ENCODE measurements around the gene PAQR9.

PAQR9 gene

GRCh38 chr3:142934128-142934886 lies 29.2 kb downstream of the PAQR9 start:
- TF ChIP-seq PAX5 (IDR thresholded peaks at IDR 0.05; ENCODE audit: insufficient read depth, low read length, severe bottlenecking) (no peak), POU2F2 (IDR thresholded peaks at IDR 0.05; ENCODE audit: low read depth, low read length) (no peak), POLR2AphosphoS5 (IDR thresholded peaks at IDR 0.05; ENCODE audit: low read depth, low read length) (no peak), TAF1 (IDR thresholded peaks at IDR 0.05; ENCODE audit: low read depth, low read length) (no peak), SPI1 (IDR thresholded peaks at IDR 0.05; ENCODE audit: low read depth, low read length) (no peak), POLR2A (IDR thresholded peaks at IDR 0.05; ENCODE audit: low read depth, low read length) (no peak)
- FAIRE-seq = no peak
- no peak for DNase-seq (ENCODE audit: insufficient read length, low spot score)

GRCh38 chr3:142931222-142931621 lies 32.3 kb downstream of the PAQR9 start:
- DNase-seq (ENCODE audit: insufficient read length, low spot score) (peak; percentile 17), FAIRE-seq (no peak)
- TF ChIP-seq POLR2AphosphoS5 (IDR thresholded peaks at IDR 0.05; ENCODE audit: low read depth, low read length) (no peak), TAF1 (IDR thresholded peaks at IDR 0.05; ENCODE audit: low read depth, low read length) (no peak), POU2F2 (IDR thresholded peaks at IDR 0.05; ENCODE audit: low read depth, low read length) (no peak), POLR2A (IDR thresholded peaks at IDR 0.05; ENCODE audit: low read depth, low read length) (no peak)

- TF ChIP-seq PAX5 (IDR thresholded peaks at IDR 0.05; ENCODE audit: insufficient read depth, low read length, severe bottlenecking) = no peak
- TF ChIP-seq POLR2A (IDR thresholded peaks at IDR 0.05; ENCODE audit: low read depth, low read length) = no peak
- TF ChIP-seq SPI1 (IDR thresholded peaks at IDR 0.05; ENCODE audit: low read depth, low read length) = no peak
- TF ChIP-seq POLR2AphosphoS5 (IDR thresholded peaks at IDR 0.05; ENCODE audit: low read depth, low read length) = no peak
- TF ChIP-seq POU2F2 (IDR thresholded peaks at IDR 0.05; ENCODE audit: low read depth, low read length) = no peak
- no peak for TF ChIP-seq TAF1 (IDR thresholded peaks at IDR 0.05; ENCODE audit: low read depth, low read length)
- DNase-seq (ENCODE audit: insufficient read length, low spot score) = no peak
- no peak for FAIRE-seq
Measured at GRCh38 chr3:142930463-142930862, 33.0 kb downstream of the PAQR9 start.

GRCh38 chr3:142929890-142930289 lies 33.6 kb downstream of the PAQR9 start:
- FAIRE-seq (no peak), DNase-seq (ENCODE audit: insufficient read length, low spot score) (no peak)
- TF ChIP-seq SPI1 (IDR thresholded peaks at IDR 0.05; ENCODE audit: low read depth, low read length) (no peak), TAF1 (IDR thresholded peaks at IDR 0.05; ENCODE audit: low read depth, low read length) (no peak), POU2F2 (IDR thresholded peaks at IDR 0.05; ENCODE audit: low read depth, low read length) (no peak), PAX5 (IDR thresholded peaks at IDR 0.05; ENCODE audit: insufficient read depth, low read length, severe bottlenecking) (no peak)

GRCh38 chr3:142929109-142929508 lies 34.4 kb downstream of the PAQR9 start:
- DNase-seq (ENCODE audit: insufficient read length, low spot score) = no peak
- TF ChIP-seq POLR2A (IDR thresholded peaks at IDR 0.05; ENCODE audit: low read depth, low read length) (no peak), POU2F2 (IDR thresholded peaks at IDR 0.05; ENCODE audit: low read depth, low read length) (no peak), POLR2AphosphoS5 (IDR thresholded peaks at IDR 0.05; ENCODE audit: low read depth, low read length) (no peak), TAF1 (IDR thresholded peaks at IDR 0.05; ENCODE audit: low read depth, low read length) (no peak), PAX5 (IDR thresholded peaks at IDR 0.05; ENCODE audit: insufficient read depth, low read length, severe bottlenecking) (no peak), SPI1 (IDR thresholded peaks at IDR 0.05; ENCODE audit: low read depth, low read length) (no peak)
- FAIRE-seq = peak; percentile 89

GRCh38 chr3:142926368-142926944 lies 37.0 kb downstream of the PAQR9 start:
- TF ChIP-seq POLR2A (IDR thresholded peaks at IDR 0.05; ENCODE audit: low read depth, low read length) (no peak), SPI1 (IDR thresholded peaks at IDR 0.05; ENCODE audit: low read depth, low read length) (no peak), POLR2AphosphoS5 (IDR thresholded peaks at IDR 0.05; ENCODE audit: low read depth, low read length) (no peak)
- FAIRE-seq (no peak), DNase-seq (ENCODE audit: insufficient read length, low spot score) (no peak)

- DNase-seq (ENCODE audit: insufficient read length, low spot score) = no peak
- no peak for FAIRE-seq
- TF ChIP-seq POLR2A (IDR thresholded peaks at IDR 0.05; ENCODE audit: low read depth, low read length) = no peak
- TF ChIP-seq POU2F2 (IDR thresholded peaks at IDR 0.05; ENCODE audit: low read depth, low read length) = no peak
- TF ChIP-seq SPI1 (IDR thresholded peaks at IDR 0.05; ENCODE audit: low read depth, low read length) = no peak
- no peak for TF ChIP-seq TAF1 (IDR thresholded peaks at IDR 0.05; ENCODE audit: low read depth, low read length)
- no peak for TF ChIP-seq PAX5 (IDR thresholded peaks at IDR 0.05; ENCODE audit: insufficient read depth, low read length, severe bottlenecking)
- TF ChIP-seq POLR2AphosphoS5 (IDR thresholded peaks at IDR 0.05; ENCODE audit: low read depth, low read length) = no peak
Measured at GRCh38 chr3:142925140-142925539, 38.3 kb downstream of the PAQR9 start.

- TF ChIP-seq PAX5 (IDR thresholded peaks at IDR 0.05; ENCODE audit: insufficient read depth, low read length, severe bottlenecking) (no peak), POLR2AphosphoS5 (IDR thresholded peaks at IDR 0.05; ENCODE audit: low read depth, low read length) (no peak), POLR2A (IDR thresholded peaks at IDR 0.05; ENCODE audit: low read depth, low read length) (no peak), POU2F2 (IDR thresholded peaks at IDR 0.05; ENCODE audit: low read depth, low read length) (no peak), SPI1 (IDR thresholded peaks at IDR 0.05; ENCODE audit: low read depth, low read length) (no peak)
- DNase-seq (ENCODE audit: insufficient read length, low spot score) (no peak), FAIRE-seq (no peak)
Measured at GRCh38 chr3:142923694-142924093, 39.8 kb downstream of the PAQR9 start.

GRCh38 chr3:142916605-142917004 lies 46.9 kb downstream of the PAQR9 start:
- TF ChIP-seq TAF1 (IDR thresholded peaks at IDR 0.05; ENCODE audit: low read depth, low read length) = no peak
- TF ChIP-seq POLR2A (IDR thresholded peaks at IDR 0.05; ENCODE audit: low read depth, low read length) = no peak
- TF ChIP-seq PAX5 (IDR thresholded peaks at IDR 0.05; ENCODE audit: insufficient read depth, low read length, severe bottlenecking) = no peak
- TF ChIP-seq POLR2AphosphoS5 (IDR thresholded peaks at IDR 0.05; ENCODE audit: low read depth, low read length) = no peak
- TF ChIP-seq POU2F2 (IDR thresholded peaks at IDR 0.05; ENCODE audit: low read depth, low read length) = no peak
- no peak for TF ChIP-seq SPI1 (IDR thresholded peaks at IDR 0.05; ENCODE audit: low read depth, low read length)
- FAIRE-seq (no peak), DNase-seq (ENCODE audit: insufficient read length, low spot score) (no peak)

GRCh38 chr3:142915636-142916035 lies 47.8 kb downstream of the PAQR9 start:
- no peak for FAIRE-seq
- TF ChIP-seq POLR2AphosphoS5 (IDR thresholded peaks at IDR 0.05; ENCODE audit: low read depth, low read length) (no peak), SPI1 (IDR thresholded peaks at IDR 0.05; ENCODE audit: low read depth, low read length) (no peak), POLR2A (IDR thresholded peaks at IDR 0.05; ENCODE audit: low read depth, low read length) (no peak), POU2F2 (IDR thresholded peaks at IDR 0.05; ENCODE audit: low read depth, low read length) (no peak), TAF1 (IDR thresholded peaks at IDR 0.05; ENCODE audit: low read depth, low read length) (no peak), PAX5 (IDR thresholded peaks at IDR 0.05; ENCODE audit: insufficient read depth, low read length, severe bottlenecking) (no peak)
- DNase-seq (ENCODE audit: insufficient read length, low spot score) = no peak

Data from GM12891 (cell line).